IMR-90 (cell line): Measurements from ENCODE around the gene KRT6A.

Experiments
- BHLHE40 ChIP-seq: fragments of 150-350 bp; IDR thresholded peaks from 2 replicates; pipeline ENCODE4 v1.6.1; 2016; ENCODE audit warnings: mild to moderate bottlenecking, low read depth, low read length
- CHD1 ChIP-seq: IDR thresholded peaks from 2 replicates; pipeline ENCODE4 v1.6.1; 2012; ENCODE audit warnings: low read depth, low read length, improper control_type of control experiment
- FOS ChIP-seq: fragments of 150-350 bp; IDR thresholded peaks from 2 replicates; pipeline ENCODE4 v1.6.1; 2016; ENCODE audit warnings: low read depth, low read length
- MAFK ChIP-seq: IDR thresholded peaks from 2 replicates; pipeline ENCODE4 v1.6.1; 2012; ENCODE audit warnings: low read depth, low read length, improper control_type of control experiment
- POLR2A ChIP-seq: IDR thresholded peaks from 2 replicates; pipeline ENCODE4 v1.6.1; 2012; ENCODE audit warnings: mild to moderate bottlenecking, low read depth, low read length
- RAD21 ChIP-seq: IDR thresholded peaks from 2 replicates; pipeline ENCODE4 v1.6.1; 2012; ENCODE audit warnings: low read length, improper control_type of control experiment
- RFX5 ChIP-seq: IDR thresholded peaks from 2 replicates; pipeline ENCODE4 v1.8.0; 2012; ENCODE audit warnings: low read depth, mild to moderate bottlenecking, low read length, moderate library complexity
- SMC3 ChIP-seq: fragments of 150-350 bp; IDR thresholded peaks from 2 replicates; pipeline ENCODE4 v1.6.1; 2016; ENCODE audit warnings: low read depth, mild to moderate bottlenecking, antibody characterized with exemption, low read length, moderate library complexity
- TF ChIP-seq, protein P1 (sequence below): conservative IDR thresholded peaks from 2 replicates; pipeline ENCODE4 v1.5.1; 2012; ENCODE audit warnings: mild to moderate bottlenecking, low read depth, low read length, improper control_type of control experiment

DNA sequence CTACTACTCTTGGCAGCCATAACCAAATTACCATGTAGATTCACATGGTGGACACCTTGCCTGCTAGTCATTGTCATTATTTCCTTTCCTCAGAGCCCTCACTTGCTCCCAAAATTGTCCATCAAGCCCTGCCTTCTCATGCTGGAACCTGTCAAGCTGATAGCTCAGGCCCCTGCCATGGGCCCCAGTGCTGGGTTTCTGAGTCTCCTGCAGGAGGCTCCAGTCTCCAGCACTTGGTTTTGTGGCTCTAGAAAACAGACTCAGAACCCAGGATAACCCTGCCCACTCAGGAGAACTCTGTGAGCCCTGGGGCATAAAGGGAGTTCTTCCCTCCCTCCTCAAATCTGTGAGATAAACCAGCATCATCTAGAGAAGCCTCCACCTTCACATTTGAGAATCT lies 49.1 kb upstream of the KRT6A start:
- TF ChIP-seq, protein P1, sequence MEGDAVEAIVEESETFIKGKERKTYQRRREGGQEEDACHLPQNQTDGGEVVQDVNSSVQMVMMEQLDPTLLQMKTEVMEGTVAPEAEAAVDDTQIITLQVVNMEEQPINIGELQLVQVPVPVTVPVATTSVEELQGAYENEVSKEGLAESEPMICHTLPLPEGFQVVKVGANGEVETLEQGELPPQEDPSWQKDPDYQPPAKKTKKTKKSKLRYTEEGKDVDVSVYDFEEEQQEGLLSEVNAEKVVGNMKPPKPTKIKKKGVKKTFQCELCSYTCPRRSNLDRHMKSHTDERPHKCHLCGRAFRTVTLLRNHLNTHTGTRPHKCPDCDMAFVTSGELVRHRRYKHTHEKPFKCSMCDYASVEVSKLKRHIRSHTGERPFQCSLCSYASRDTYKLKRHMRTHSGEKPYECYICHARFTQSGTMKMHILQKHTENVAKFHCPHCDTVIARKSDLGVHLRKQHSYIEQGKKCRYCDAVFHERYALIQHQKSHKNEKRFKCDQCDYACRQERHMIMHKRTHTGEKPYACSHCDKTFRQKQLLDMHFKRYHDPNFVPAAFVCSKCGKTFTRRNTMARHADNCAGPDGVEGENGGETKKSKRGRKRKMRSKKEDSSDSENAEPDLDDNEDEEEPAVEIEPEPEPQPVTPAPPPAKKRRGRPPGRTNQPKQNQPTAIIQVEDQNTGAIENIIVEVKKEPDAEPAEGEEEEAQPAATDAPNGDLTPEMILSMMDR: no peak
- TF ChIP-seq POLR2A (no peak), BHLHE40 (no peak), RAD21 (no peak), FOS (no peak), CHD1 (no peak), SMC3 (no peak), RFX5 (no peak), MAFK (no peak)
